A549 treated with ZK216348 at 1 μM for 4 hours (cell line): ENCODE results near the gene SOWAHB. TPM values are rescaled to one million over a fixed set of nuclear protein-coding genes. Genes with fewer than 3 reads are reported as not detected.

ENCODE experiments used
- total RNA-seq: library from RNA; stranded (reverse); fragments of 200-300 nt; extraction: Qiagen RNA extraction; gene quantifications from 5 replicates; pipeline ENCODE4 v1.2.3, GENCODE V29; 2022; ENCODE audit warnings: low read depth

SOWAHB gene, protein sequence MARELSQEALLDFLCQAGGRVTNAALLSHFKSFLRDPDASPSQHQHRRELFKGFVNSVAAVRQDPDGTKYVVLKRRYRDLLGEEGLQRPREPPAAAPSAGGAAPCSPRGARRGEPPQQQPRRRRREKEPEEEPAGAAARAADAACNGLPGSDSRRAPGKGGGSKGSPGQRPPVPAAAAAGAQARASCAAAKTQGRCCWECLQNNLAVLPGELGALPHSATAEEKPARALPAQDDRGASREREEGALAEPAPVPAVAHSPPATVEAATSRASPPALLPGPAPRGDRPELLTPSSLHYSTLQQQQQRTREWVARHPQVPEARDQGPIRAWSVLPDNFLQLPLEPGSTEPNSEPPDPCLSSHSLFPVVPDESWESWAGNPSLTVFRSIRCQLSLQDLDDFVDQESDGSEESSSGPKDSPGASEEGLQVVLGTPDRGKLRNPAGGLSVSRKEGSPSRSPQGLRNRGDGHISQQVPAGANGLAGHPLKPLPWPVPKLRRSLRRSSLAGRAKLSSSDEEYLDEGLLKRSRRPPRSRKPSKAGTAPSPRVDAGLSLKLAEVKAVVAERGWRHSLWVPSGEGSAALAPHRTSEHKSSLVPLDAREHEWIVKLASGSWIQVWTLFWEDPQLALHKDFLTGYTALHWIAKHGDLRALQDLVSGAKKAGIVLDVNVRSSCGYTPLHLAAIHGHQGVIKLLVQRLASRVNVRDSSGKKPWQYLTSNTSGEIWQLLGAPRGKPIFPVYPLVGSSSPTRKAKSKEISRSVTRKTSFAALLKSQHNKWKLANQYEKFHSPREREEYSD
- total RNA-seq = not detected in 5 replicates

DNA sequence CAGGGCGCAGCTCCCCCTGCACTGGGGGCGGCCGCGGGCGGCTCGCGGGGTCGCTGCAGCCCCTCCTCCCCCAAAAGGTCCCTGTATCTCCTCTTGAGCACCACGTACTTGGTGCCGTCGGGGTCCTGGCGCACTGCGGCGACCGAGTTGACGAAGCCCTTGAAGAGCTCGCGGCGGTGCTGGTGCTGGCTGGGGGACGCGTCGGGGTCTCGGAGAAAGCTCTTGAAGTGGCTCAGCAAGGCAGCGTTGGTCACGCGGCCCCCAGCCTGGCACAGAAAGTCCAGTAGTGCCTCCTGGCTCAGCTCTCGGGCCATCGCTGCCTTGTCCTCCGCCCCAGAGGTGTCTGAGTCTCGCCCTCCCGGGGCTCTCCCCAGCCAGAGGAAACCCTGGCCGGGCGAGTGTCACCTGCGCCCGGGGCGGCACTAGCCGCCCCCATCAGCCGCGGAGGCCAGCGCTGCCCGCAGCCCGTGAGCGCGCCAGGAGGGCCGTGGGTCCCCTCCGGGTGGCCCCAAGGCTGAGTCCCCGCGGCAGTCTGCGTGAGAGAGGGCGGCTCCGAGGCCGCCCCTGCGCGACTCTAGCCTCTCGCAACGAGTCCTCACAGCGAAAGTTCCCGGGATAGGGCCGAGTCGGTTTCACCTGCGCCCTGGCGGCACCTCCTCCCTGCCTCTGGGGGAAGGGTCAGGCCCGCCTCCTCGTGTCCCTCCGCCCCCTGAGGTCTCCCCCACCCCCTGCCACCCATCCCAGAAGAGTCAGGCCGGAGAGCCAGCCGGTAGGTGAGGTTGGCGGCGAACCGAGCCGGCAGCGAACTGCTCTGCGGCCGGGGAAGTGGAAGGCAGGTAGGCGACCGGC is at the start of gene SOWAHB:
TSS of gene SOWAHB (minus strand) at position 609 of the 849 bp plus-strand sequence. CDS start at position 314, 295 bp downstream.

Other genes starting within 250 kb of the SOWAHB start
- gene SEPTIN11, start 51.6 kb upstream of the SOWAHB start, total RNA-seq = 21.6 to 41.6 TPM (median 38.5 TPM) in 5 replicates
- gene CCNI, start 177.8 kb upstream of the SOWAHB start, total RNA-seq = 50.0 to 73.4 TPM (median 69.6 TPM) in 5 replicates